H9 (cell line): ENCODE results near the gene LRIG1. TPM values are rescaled to one million over a fixed set of nuclear protein-coding genes. Genes with fewer than 3 reads are reported as not detected.

Experiments
- DNase-seq: peaks from one replicate; pipeline ENCODE4 v3.0.0-alpha.2; 2017
- H2AFZ ChIP-seq: one replicate; pipeline ENCODE4 v1.6.1; 2013; ENCODE audit warnings: mild to moderate bottlenecking, low read length, control low read depth, moderate library complexity
- H2AK5ac ChIP-seq: 2 replicates; pipeline ENCODE4 v1.6.1; 2013; ENCODE audit warnings: low read length, control low read depth, mixed read lengths; ENCODE audit not compliant: insufficient read length
- H2BK120ac ChIP-seq: one replicate; pipeline ENCODE4 v1.6.1; 2013; ENCODE audit warnings: low read depth, mild to moderate bottlenecking, low read length, control low read depth, inconsistent platforms; ENCODE audit not compliant: poor library complexity, severe bottlenecking
- H2BK12ac ChIP-seq: 2 replicates; pipeline ENCODE4 v1.6.1; 2013; ENCODE audit warnings: low read length, control low read depth, mixed read lengths, low read depth; ENCODE audit not compliant: insufficient read length
- H2BK15ac ChIP-seq: 2 replicates; pipeline ENCODE4 v1.6.1; 2013; ENCODE audit warnings: low read depth, low read length, control low read depth
- H2BK20ac ChIP-seq: one replicate; pipeline ENCODE4 v1.6.1; 2013; ENCODE audit warnings: low read depth, mild to moderate bottlenecking, low read length, control low read depth, inconsistent platforms; ENCODE audit not compliant: poor library complexity, severe bottlenecking
- H2BK5ac ChIP-seq: 2 replicates; pipeline ENCODE4 v1.6.1; 2013; ENCODE audit warnings: low read length, control low read depth, mixed read lengths; ENCODE audit not compliant: insufficient read length
- H3K14ac ChIP-seq: 2 replicates; pipeline ENCODE4 v1.6.1; 2013; ENCODE audit warnings: low read length, control low read depth; ENCODE audit not compliant: insufficient read depth
- H3K18ac ChIP-seq: 2 replicates; pipeline ENCODE4 v1.6.1; 2013; ENCODE audit warnings: low read depth, mild to moderate bottlenecking, mixed read lengths, low read length, control low read depth; ENCODE audit not compliant: insufficient read length
- H3K23ac ChIP-seq: 2 replicates; pipeline ENCODE4 v1.6.1; 2013; ENCODE audit warnings: low read length, control low read depth, mixed read lengths, low read depth; ENCODE audit not compliant: insufficient read length
- H3K23me2 ChIP-seq: 2 replicates; pipeline ENCODE4 v1.6.1; 2013; ENCODE audit warnings: low read depth, mild to moderate bottlenecking, mixed read lengths, low read length, control low read depth; ENCODE audit not compliant: insufficient read length, poor library complexity, severe bottlenecking
- H3K27ac ChIP-seq: 2 replicates; pipeline ENCODE4 v1.5.1; 2013; ENCODE audit warnings: low read length, control low read depth, mixed read lengths, low read depth; ENCODE audit not compliant: insufficient read length
- H3K27me3 ChIP-seq: 2 replicates; pipeline ENCODE4 v1.6.1; 2013; ENCODE audit warnings: low read length, control low read depth, inconsistent platforms; ENCODE audit not compliant: insufficient read depth
- H3K4ac ChIP-seq: 2 replicates; pipeline ENCODE4 v1.6.1; 2013; ENCODE audit warnings: low read depth, mild to moderate bottlenecking, control low read depth, inconsistent platforms, low read length, moderate library complexity
- H3K4me1 ChIP-seq: 2 replicates; pipeline ENCODE4 v1.6.1; 2013; ENCODE audit warnings: low read length, control low read depth, inconsistent platforms; ENCODE audit not compliant: insufficient read depth
- H3K4me2 ChIP-seq: 2 replicates; pipeline ENCODE4 v1.6.1; 2013; ENCODE audit warnings: low read length, control low read depth, mixed read lengths; ENCODE audit not compliant: insufficient read length, insufficient read depth
- H3K56ac ChIP-seq: 2 replicates; pipeline ENCODE4 v1.6.1; 2013; ENCODE audit warnings: low read depth, mild to moderate bottlenecking, mixed read lengths, low read length, control low read depth; ENCODE audit not compliant: insufficient read length
- H3K79me1 ChIP-seq: 2 replicates; pipeline ENCODE4 v1.6.1; 2013; ENCODE audit warnings: low read depth, mild to moderate bottlenecking, moderate library complexity, low read length, control low read depth, inconsistent platforms; ENCODE audit not compliant: insufficient read depth, poor library complexity, severe bottlenecking
- H3K79me2 ChIP-seq: 2 replicates; pipeline ENCODE4 v1.6.1; 2013; ENCODE audit warnings: low read length, control low read depth, inconsistent platforms; ENCODE audit not compliant: insufficient read depth
- H3K9ac ChIP-seq: 2 replicates; pipeline ENCODE4 v1.6.1; 2013; ENCODE audit warnings: low read length, control low read depth, mixed read lengths; ENCODE audit not compliant: insufficient read length; ENCODE audit errors: extremely low read depth
- H3K9me3 ChIP-seq: one replicate; pipeline ENCODE4 v1.6.1; 2013; ENCODE audit warnings: low read depth, low read length, inconsistent platforms; ENCODE audit not compliant: control insufficient read depth
- H3T11ph ChIP-seq: one replicate; pipeline ENCODE4 v1.6.1; 2013; ENCODE audit warnings: mild to moderate bottlenecking, low read length, control low read depth, inconsistent platforms
- H4K20me1 ChIP-seq: one replicate; pipeline ENCODE4 v1.6.1; 2013; ENCODE audit not compliant: control insufficient read depth, insufficient read length, insufficient read depth
- H4K5ac ChIP-seq: 2 replicates; pipeline ENCODE4 v1.6.1; 2013; ENCODE audit warnings: low read depth, mild to moderate bottlenecking, mixed read lengths, low read length, control low read depth; ENCODE audit not compliant: insufficient read length
- H4K8ac ChIP-seq: replicated peaks from 2 replicates; pipeline ENCODE4 v1.6.1; 2013; ENCODE audit warnings: low read length, control low read depth, mixed read lengths, low read depth; ENCODE audit not compliant: insufficient read length
- H4K91ac ChIP-seq: 2 replicates; pipeline ENCODE4 v1.6.1; 2013; ENCODE audit warnings: low read depth, mild to moderate bottlenecking, moderate library complexity, mixed read lengths, low read length, control low read depth; ENCODE audit not compliant: insufficient read length
- H3K27ac Mint-ChIP-seq, 3 experiments: 2 replicates in 2 of 3; 3 replicates in 1 of 3; pipeline ENCODE4 v1.8.0; 2020 to 2021; ENCODE audit warnings: mixed read lengths in 3 of 3, mild to moderate bottlenecking in 1 of 3, moderate library complexity in 1 of 3
- H3K27me3 Mint-ChIP-seq: 2 replicates; pipeline ENCODE4 v1.8.0; 2021; ENCODE audit warnings: low read depth, mild to moderate bottlenecking, moderate library complexity, mixed read lengths
- H3K36me3 Mint-ChIP-seq, 3 experiments: 2 replicates in 2 of 3; 3 replicates in 1 of 3; pipeline ENCODE4 v1.8.0; 2020 to 2021; ENCODE audit warnings: low read depth in 3 of 3, mixed read lengths in 3 of 3; ENCODE audit not compliant: insufficient read depth in 1 of 3
- H3K4me1 Mint-ChIP-seq, 2 experiments: 2 replicates each; pipeline ENCODE4 v1.8.0; 2020; ENCODE audit warnings: mixed read lengths in 2 of 2
- H3K4me3 Mint-ChIP-seq, 2 experiments: 2 replicates in 1 of 2; 3 replicates in 1 of 2; pipeline ENCODE4 v1.8.0; 2020 to 2021; ENCODE audit warnings: mild to moderate bottlenecking in 2 of 2, mixed read lengths in 2 of 2, moderate library complexity in 1 of 2
- H3K9me3 Mint-ChIP-seq, 2 experiments: 2 replicates in 1 of 2; 3 replicates in 1 of 2; pipeline ENCODE4 v1.8.0; 2020; ENCODE audit warnings: mild to moderate bottlenecking in 2 of 2, mixed read lengths in 2 of 2, moderate library complexity in 1 of 2
- WGBS: extraction: QIAGEN DNeasy Blood & Tissue Kit; methylation state at CpG from one replicate; pipeline ENCODE4 v1.1.7; 2013; ENCODE audit warnings: missing lambda C conversion rate, low lambda C conversion rate, mixed read lengths; ENCODE audit not compliant: insufficient read length; ENCODE audit errors: extremely low coverage; 5-methylcytosine and 5-hydroxymethylcytosine counted together
- total RNA-seq: library from RNA; stranded (reverse); gene quantifications from 2 replicates; pipeline ENCODE4 v1.2.1, GENCODE V29; 2021
- TF ChIP-seq, protein P1 (sequence below): fragments of 200-600 bp; sonication (generic); conservative IDR thresholded peaks from 3 replicates; pipeline ENCODE4 v1.8.0; 2021; ENCODE audit warnings: antibody characterized with exemption, mild to moderate bottlenecking

The LRIG1 gene
- total RNA-seq, 1 experiment from 2014 or later: 70.3 TPM

DNA sequence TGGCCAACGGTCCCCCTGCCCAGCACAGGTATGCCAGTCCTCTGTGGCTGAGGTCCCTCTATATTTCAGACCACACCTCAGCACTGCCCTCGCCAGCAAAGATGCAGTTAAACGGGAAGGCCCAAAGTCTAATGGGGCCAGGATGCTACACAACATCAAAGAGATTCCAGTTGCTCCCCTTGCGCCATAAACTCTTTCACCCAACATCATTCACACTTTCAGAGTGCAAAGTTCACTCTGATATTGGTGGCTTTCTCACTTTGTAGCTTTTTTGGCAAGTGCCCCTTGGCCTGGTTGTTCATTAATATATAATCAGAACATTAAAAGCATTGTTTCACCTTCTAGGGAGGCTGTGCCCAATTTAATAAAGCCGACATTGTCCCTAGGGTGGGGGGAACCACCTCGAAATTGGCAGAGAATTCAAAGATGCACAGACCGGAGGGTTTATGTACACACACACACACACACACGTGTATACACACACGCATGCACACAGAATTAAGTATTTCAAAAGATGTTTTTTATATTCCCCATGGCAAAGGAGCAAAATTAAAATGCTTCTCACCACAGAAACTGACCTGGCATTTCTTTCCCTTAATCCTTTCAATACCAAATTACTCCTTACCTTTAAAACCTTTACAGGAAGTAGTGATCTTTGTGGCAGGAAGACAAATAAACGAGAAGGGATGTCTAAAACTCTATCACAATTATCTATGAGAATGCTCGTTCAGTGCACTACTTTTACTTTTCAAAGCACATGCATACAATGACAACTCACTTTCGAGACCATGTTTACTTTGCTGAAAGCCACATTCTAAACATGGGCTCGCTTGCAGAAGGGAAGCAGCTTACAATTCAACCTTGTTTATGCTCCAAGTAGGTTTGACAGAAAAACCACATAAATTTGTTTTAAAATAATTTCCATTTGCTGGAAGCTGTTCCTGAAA, 19.5 kb downstream of the LRIG1 start:
- H2AK5ac ChIP-seq: no peak overlapping the region
- no peaks in the 10 kb centered on the region for H4K20me1 ChIP-seq
- H3K4me1 ChIP-seq: peaks cover 54% of the 10 kb centered on the region
- Mint-ChIP-seq H3K27me3 (no peaks in the 10 kb centered on the region), H3K27ac (peak overlapping the region in 1 of 3 experiments; percentile 65; a peak in 1 of 7 replicates), H3K36me3 (peaks cover 2 to 12% (median 5%) of the 10 kb centered on the region in 3 experiments; a peak in 6 of 7 replicates), H3K4me3 (0 out of 5 replicates have a peak overlapping the region, but pooled peaks of 1 of the 2 experiments have one; percentile 30), H3K4me1 (peaks cover 35 to 36% of the 10 kb centered on the region in 2 experiments), H3K9me3 (no peaks in the 10 kb centered on the region)
- no peak overlapping the region for H3K14ac ChIP-seq
- no peak overlapping the region for H4K91ac ChIP-seq
- no peak overlapping the region for H3T11ph ChIP-seq
- H2BK15ac ChIP-seq: no peak overlapping the region
- H3K23ac ChIP-seq: no peak overlapping the region
- no peak overlapping the region for H3K4ac ChIP-seq
- H2BK20ac ChIP-seq: no peak overlapping the region
- no peaks in the 10 kb centered on the region for H3K9me3 ChIP-seq
- no peak overlapping the region for H2BK12ac ChIP-seq
- no peaks in the 10 kb centered on the region for H3K27me3 ChIP-seq
- H3K27ac ChIP-seq: no peak overlapping the region
- no peak overlapping the region for H3K4me2 ChIP-seq
- peaks cover 4% of the 10 kb centered on the region for H3K79me1 ChIP-seq
- no peak overlapping the region for H4K5ac ChIP-seq
- no peak overlapping the region for H3K9ac ChIP-seq
- H3K23me2 ChIP-seq: no peaks in the 10 kb centered on the region
- H2BK5ac ChIP-seq: no peak overlapping the region
- H2AFZ ChIP-seq: no peak overlapping the region
- peaks cover 89% of the 10 kb centered on the region; the same call in 1 of the 2 replicates for H3K79me2 ChIP-seq
- no peak overlapping the region for H4K8ac ChIP-seq
- no peak overlapping the region for H2BK120ac ChIP-seq
- WGBS: no CpG with 5 or more reads among the region's 13 CpGs
- no peak overlapping the region for H3K56ac ChIP-seq
- no peak overlapping the region for H3K18ac ChIP-seq
- DNase-seq: no peak
- TF ChIP-seq, protein P1, sequence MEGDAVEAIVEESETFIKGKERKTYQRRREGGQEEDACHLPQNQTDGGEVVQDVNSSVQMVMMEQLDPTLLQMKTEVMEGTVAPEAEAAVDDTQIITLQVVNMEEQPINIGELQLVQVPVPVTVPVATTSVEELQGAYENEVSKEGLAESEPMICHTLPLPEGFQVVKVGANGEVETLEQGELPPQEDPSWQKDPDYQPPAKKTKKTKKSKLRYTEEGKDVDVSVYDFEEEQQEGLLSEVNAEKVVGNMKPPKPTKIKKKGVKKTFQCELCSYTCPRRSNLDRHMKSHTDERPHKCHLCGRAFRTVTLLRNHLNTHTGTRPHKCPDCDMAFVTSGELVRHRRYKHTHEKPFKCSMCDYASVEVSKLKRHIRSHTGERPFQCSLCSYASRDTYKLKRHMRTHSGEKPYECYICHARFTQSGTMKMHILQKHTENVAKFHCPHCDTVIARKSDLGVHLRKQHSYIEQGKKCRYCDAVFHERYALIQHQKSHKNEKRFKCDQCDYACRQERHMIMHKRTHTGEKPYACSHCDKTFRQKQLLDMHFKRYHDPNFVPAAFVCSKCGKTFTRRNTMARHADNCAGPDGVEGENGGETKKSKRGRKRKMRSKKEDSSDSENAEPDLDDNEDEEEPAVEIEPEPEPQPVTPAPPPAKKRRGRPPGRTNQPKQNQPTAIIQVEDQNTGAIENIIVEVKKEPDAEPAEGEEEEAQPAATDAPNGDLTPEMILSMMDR: no peak
